Esophagus squamous epithelium (tissue), 5 donors: ENCODE results near the gene ACKR1. TPM values are rescaled to one million over a fixed set of nuclear protein-coding genes. Genes with fewer than 3 reads are reported as not detected.
A peak's percentile ranks its signal among the peaks of the same experiment; 100 is the strongest.

Source experiments
- DNase-seq: peaks from one replicate; lab custom pipeline; 2025; lab: John Stamatoyannopoulos, UW
- H3K27ac ChIP-seq, 4 donors: fragments of 200-600 bp; sonication (generic); one replicate each; pipeline ENCODE4 v1.5.1; 2016 to 2019; ENCODE audit warnings: mild to moderate bottlenecking in 1 of 4
- H3K27me3 ChIP-seq, 4 donors: fragments of 200-600 bp; sonication (generic); 1 replicate in 3 of 4; 2 replicates in 1 of 4; pipeline versions ENCODE4 v1.5.1 to v1.6.0; 2017 to 2021; ENCODE audit warnings: antibody characterized with exemption in 1 of 4
- H3K36me3 ChIP-seq, 3 donors: fragments of 200-600 bp; sonication (generic); one replicate each; pipeline ENCODE4 v1.5.1; 2016 to 2019
- H3K4me1 ChIP-seq, 3 donors: fragments of 200-600 bp; sonication (generic); one replicate each; pipeline ENCODE4 v1.5.1; 2017 to 2019
- H3K4me3 ChIP-seq, 4 donors: fragments of 200-600 bp; sonication (generic); 1 replicate in 3 of 4; 2 replicates in 1 of 4; pipeline ENCODE4 v1.5.1; 2016 to 2019; ENCODE audit warnings: mild to moderate bottlenecking in 2 of 4, moderate library complexity in 1 of 4
- H3K9me3 ChIP-seq, 3 donors: fragments of 200-600 bp; sonication (generic); one replicate each; pipeline ENCODE4 v1.5.1; 2016 to 2019
- CTCF ChIP-seq, 6 experiments: fragments of 450-650 bp in 4 of 6; fragments of 200-600 bp in 2 of 6; sonication (generic) in 2 of 6; IDR thresholded peaks; one replicate each; pipeline ENCODE4 v1.5.1; 2016 to 2019; ENCODE audit warnings: antibody characterized with exemption in 6 of 6, mild to moderate bottlenecking in 4 of 6, moderate library complexity in 4 of 6
- POLR2A ChIP-seq, 4 donors: fragments of 450-650 bp; IDR thresholded peaks; one replicate each; pipeline ENCODE4 v1.6.1; 2017; ENCODE audit warnings: antibody characterized with exemption in 4 of 4, mild to moderate bottlenecking in 4 of 4, moderate library complexity in 3 of 4
- WGBS, 2 donors: methylation state at CpG; one replicate each; pipeline ENCODE4 v1.1.5; 2018; 5-methylcytosine and 5-hydroxymethylcytosine counted together
- intact Hi-C: fragments of 100-400 bp; cut with DNase I; formaldehyde crosslinking; loops from one replicate; pipeline ENCODE4 v1.15.0; 2022
- total RNA-seq, 4 donors: library from RNA; depleted of rRNA; stranded (reverse); fragments of >200 nt; gene quantifications; one replicate each; pipeline ENCODE4 v1.1.0, GENCODE V29; 2016
- donor health status: DM: yes; HTN: yes; CAD: no.

Gene ACKR1
- total RNA-seq, 4 donors from 2014 or later: 2.2 to 67.9 (median 33.7) TPM

GRCh38 chr1:159197561-159198557 lies 6.8 kb upstream of the ACKR1 start:
- H3K4me3 ChIP-seq: peak overlapping the region in 2 of 4 donors; percentile 7 to 49
- DNase-seq: no peak
- H3K36me3 ChIP-seq: no peaks in the 10 kb centered on the region
- whole genome bisulfite sequencing, 2 donors: 41 to 50% methylated on average over 9 to 10 of the region's 12 CpGs
- H3K27ac ChIP-seq: no peak overlapping the region
- H3K4me1 ChIP-seq: no peaks in the 10 kb centered on the region
- TF ChIP-seq CTCF (IDR thresholded peaks at IDR 0.05): peak; percentile 80 to 89 (median 86)
- TF ChIP-seq POLR2A (IDR thresholded peaks at IDR 0.05): no peak
- H3K27me3 ChIP-seq: peaks cover 0 to 39% (median 0%) of the 10 kb centered on the region in 4 donors
- H3K9me3 ChIP-seq: no peaks in the 10 kb centered on the region
- intact Hi-C loops: loop anchor here (5.0 kb wide), 1 partner anchor 36 kb away; no protein-coding TSS in a partner anchor

- Histone ChIP-seq H3K27me3 (peaks cover 0 to 49% (median 0%) of the 10 kb centered on the region in 4 donors), H3K27ac (peak overlapping the region in 1 of 4 donors; percentile 11), H3K9me3 (no peaks in the 10 kb centered on the region), H3K4me3 (peak overlapping the region in 2 of 4 donors; percentile 32 to 49), H3K36me3 (no peaks in the 10 kb centered on the region), H3K4me1 (no peaks in the 10 kb centered on the region)
- no peak for DNase-seq
- WGBS, 2 donors: 74 to 83% methylated on average over 4 to 5 of the region's 5 CpGs
- no peak for TF ChIP-seq POLR2A (IDR thresholded peaks at IDR 0.05)
- no peak for TF ChIP-seq CTCF (IDR thresholded peaks at IDR 0.05)
- intact Hi-C loops: loop anchor here (5.0 to 10.0 kb wide), 2 partner anchors 38 to 55 kb away; no protein-coding TSS in a partner anchor
Observed at GRCh38 chr1:159199901-159200300, 4.8 kb upstream of the ACKR1 start.

GRCh38 chr1:159200769-159201168 lies 3.9 kb upstream of the ACKR1 start:
- TF ChIP-seq POLR2A (IDR thresholded peaks at IDR 0.05) (no peak), CTCF (IDR thresholded peaks at IDR 0.05) (no peak)
- Histone ChIP-seq H3K27me3 (peaks cover 0 to 57% (median 0%) of the 10 kb centered on the region in 4 donors), H3K27ac (peak overlapping the region in 1 of 4 donors; percentile 45), H3K4me1 (no peaks in the 10 kb centered on the region), H3K36me3 (no peaks in the 10 kb centered on the region), H3K9me3 (no peaks in the 10 kb centered on the region), H3K4me3 (peak overlapping the region in 3 of 4 donors; percentile 17 to 49 (median 32))
- intact Hi-C loops: loop anchor here (10.0 kb wide), 1 partner anchor 56 kb away; no protein-coding TSS in a partner anchor
- no peak for DNase-seq
- 56 to 70% methylated on average over 8 to 11 of the region's 18 CpGs for WGBS, 2 donors

GRCh38 chr1:159201642-159202041 lies 3.0 kb upstream of the ACKR1 start:
- Histone ChIP-seq H3K9me3 (no peaks in the 10 kb centered on the region), H3K36me3 (no peaks in the 10 kb centered on the region), H3K4me1 (no peaks in the 10 kb centered on the region), H3K27me3 (peaks cover 0 to 66% (median 0%) of the 10 kb centered on the region in 4 donors), H3K27ac (peak overlapping the region in 2 of 4 donors; percentile 28 to 45), H3K4me3 (peak overlapping the region in 3 of 4 donors; percentile 17 to 49 (median 32))
- no peak for DNase-seq
- 34 to 44% methylated on average over 4 to 5 of the region's 5 CpGs for WGBS, 2 donors
- intact Hi-C loops: loop anchor here (10.0 kb wide), 1 partner anchor 57 kb away; no protein-coding TSS in a partner anchor
- TF ChIP-seq POLR2A (IDR thresholded peaks at IDR 0.05): no peak
- TF ChIP-seq CTCF (IDR thresholded peaks at IDR 0.05): no peak
